Ectodermal cell (in vitro differentiated cells): ENCODE data around the gene TSPAN5. TPM values are rescaled to one million over a fixed set of nuclear protein-coding genes. Genes with fewer than 3 reads are reported as not detected.
A peak's percentile ranks its signal among the peaks of the same experiment; 100 is the strongest.
"Not testable (repeated sequence)": the region's sequence is repeated elsewhere in the genome, so short reads cannot be mapped to it uniquely, and the experiment has no call there.

Experiments used
- H3K27ac ChIP-seq: 2 replicates; pipeline ENCODE4 v1.7.0; 2013; ENCODE audit warnings: mild to moderate bottlenecking, low read depth, low read length; ENCODE audit not compliant: insufficient read depth, poor library complexity, severe bottlenecking
- H3K27me3 ChIP-seq: 2 replicates; pipeline ENCODE4 v1.7.0; 2013; ENCODE audit warnings: mild to moderate bottlenecking, low read length; ENCODE audit not compliant: insufficient read depth, control insufficient read depth, poor library complexity, severe bottlenecking
- H3K36me3 ChIP-seq: one replicate; pipeline ENCODE4 v1.7.0; 2013; ENCODE audit warnings: low read length; ENCODE audit not compliant: control insufficient read depth, insufficient read depth
- H3K4me1 ChIP-seq: one replicate; pipeline ENCODE4 v1.7.0; 2013; ENCODE audit warnings: low read length; ENCODE audit not compliant: control insufficient read depth, insufficient read depth
- H3K4me3 ChIP-seq: 2 replicates; pipeline ENCODE4 v1.7.0; 2013; ENCODE audit warnings: low read depth, low read length, control low read depth; ENCODE audit not compliant: insufficient read depth
- H3K9me3 ChIP-seq: 2 replicates; pipeline ENCODE4 v1.7.0; 2013; ENCODE audit warnings: mild to moderate bottlenecking, low read length, moderate library complexity; ENCODE audit not compliant: control insufficient read depth
- WGBS, 2 experiments: methylation state at CpG; one replicate each; pipeline ENCODE4 v1.1.7; 2013; ENCODE audit warnings: missing lambda C conversion rate in 2 of 2; 5-methylcytosine and 5-hydroxymethylcytosine counted together
- polyA plus RNA-seq, 4 experiments: library from polyadenylated mRNA; stranded (reverse); fragments of 50-300 nt; gene quantifications; one replicate each; pipeline ENCODE4 v1.2.3, GENCODE V29; 2013

Gene TSPAN5
- polyA plus RNA-seq (2013, experiment 1 of 4): 46.8 TPM
- 53.6 TPM for polyA plus RNA-seq (2013, experiment 2 of 4)
- 37.7 TPM for polyA plus RNA-seq (2013, experiment 3 of 4)
- 39.6 TPM for polyA plus RNA-seq (2013, experiment 4 of 4)

DNA sequence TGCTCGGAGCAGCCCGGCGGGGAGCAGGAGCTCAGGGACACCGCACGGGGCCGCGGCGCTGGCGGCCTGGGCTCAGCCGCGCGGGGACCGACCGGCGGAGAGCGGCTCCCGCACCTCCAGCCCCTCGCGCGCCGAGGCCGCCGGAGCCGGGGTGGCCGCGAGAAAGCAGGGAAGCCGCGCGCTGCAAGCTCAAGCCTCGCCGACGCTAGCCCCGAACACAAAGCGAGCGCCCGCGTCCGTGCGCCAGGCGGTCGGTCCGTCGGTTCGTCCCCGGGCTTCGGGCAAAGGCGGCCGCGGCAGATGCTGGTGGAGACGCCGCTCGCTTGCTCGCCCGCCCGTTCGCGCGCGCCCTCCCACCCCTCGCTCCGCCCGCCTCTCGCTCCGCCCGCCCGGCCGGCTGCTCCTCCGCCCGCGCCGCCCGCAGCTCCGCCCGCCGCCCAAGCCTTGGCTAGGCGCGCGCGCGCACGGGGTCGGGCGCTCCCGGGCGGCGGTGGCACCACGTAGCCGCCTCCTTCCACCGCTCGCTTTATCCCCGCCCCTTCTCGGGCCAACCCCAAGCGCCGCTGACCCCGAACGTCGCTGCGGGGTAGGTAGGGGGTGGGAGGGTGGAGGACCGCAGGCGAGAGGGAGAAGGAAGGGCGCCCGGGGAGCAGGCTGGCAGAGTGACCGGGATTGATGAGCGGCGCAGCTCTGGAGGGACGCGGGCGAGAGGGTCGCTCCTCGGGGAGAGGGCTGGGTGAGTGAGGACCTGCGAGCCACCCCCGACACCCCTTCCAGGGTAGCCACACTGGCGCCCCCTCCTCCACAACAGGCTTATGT lies at the start of gene TSPAN5:
Gene TSPAN5, minus strand, starts transcription at position 325 of the 819 bp plus-strand sequence.
- Histone ChIP-seq H3K4me1 (peaks cover 29% of the 10 kb centered on the region), H3K4me3 (peak within 1 kb of the TSS; percentile 48), H3K27ac (peak within 1 kb of the TSS; percentile 48), H3K9me3 (no peaks in the 10 kb centered on the region), H3K36me3 (no peaks in the 10 kb centered on the region), H3K27me3 (peaks cover 13% of the 10 kb centered on the region)
- WGBS, 2 experiments: 0% methylated on average over 113 of the region's 113 CpGs

DNA sequence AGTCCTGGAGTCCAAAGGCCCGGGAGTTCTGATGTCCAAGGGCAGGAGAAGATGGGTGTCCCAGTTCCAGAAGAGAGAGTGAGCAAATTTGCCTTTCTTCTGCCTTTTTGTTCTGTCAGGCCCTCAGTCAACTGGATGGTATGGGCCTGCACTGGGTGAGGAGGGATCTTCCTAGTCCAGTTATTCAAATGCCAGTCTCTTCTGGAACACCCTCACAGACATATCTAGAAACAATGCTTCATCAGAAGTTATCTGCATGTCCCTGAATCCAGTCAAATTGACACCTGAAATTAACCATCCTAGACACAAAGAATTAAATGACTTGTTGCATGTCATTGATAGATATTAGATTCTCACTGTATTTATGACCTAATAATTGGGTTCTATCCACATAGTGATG lies 48.5 kb upstream of the TSPAN5 start:
- Histone ChIP-seq H3K9me3 (no peaks in the 10 kb centered on the region), H3K36me3 (no peaks in the 10 kb centered on the region), H3K27me3 (no peaks in the 10 kb centered on the region), H3K4me3 (no peak overlapping the region), H3K4me1 (no peaks in the 10 kb centered on the region), H3K27ac (no peak overlapping the region)
- WGBS, 2 experiments: 90 to 94% methylated on average over 1 of the region's 1 CpG

DNA sequence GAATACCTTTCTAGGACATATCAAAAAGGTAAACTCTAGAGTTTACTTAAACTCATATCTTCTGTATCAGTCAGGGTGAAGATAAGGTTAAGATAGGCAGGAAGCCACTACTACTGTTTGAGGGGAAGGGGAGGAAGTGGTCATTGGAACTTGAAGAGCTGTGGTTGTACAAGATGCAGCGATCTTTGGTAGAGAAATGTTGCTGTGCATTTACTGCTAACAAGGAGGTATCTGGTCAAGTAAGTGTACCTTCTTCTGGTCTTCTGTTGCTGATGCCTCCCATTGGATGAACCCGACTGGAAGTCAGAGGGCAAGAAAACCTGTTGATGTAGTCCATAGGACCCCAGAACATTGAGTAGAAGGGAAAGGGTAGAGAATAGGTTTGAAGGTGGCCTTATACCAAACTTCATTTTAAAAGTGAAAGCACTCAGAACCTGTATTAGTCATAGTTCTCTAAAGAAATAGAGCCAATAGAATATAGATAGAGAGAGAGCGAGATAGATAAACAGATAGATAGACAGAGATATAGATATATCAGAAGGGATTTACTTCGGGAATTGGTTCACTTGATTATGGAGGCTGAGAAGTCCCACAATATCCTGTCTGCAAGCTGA lies 47.9 kb upstream of the TSPAN5 start:
- 96 to 98% methylated on average over 4 of the region's 4 CpGs for WGBS, 2 experiments
- Histone ChIP-seq H3K4me1 (no peaks in the 10 kb centered on the region), H3K9me3 (no peaks in the 10 kb centered on the region), H3K36me3 (no peaks in the 10 kb centered on the region), H3K27me3 (no peaks in the 10 kb centered on the region), H3K27ac (no peak overlapping the region), H3K4me3 (no peak overlapping the region)

DNA sequence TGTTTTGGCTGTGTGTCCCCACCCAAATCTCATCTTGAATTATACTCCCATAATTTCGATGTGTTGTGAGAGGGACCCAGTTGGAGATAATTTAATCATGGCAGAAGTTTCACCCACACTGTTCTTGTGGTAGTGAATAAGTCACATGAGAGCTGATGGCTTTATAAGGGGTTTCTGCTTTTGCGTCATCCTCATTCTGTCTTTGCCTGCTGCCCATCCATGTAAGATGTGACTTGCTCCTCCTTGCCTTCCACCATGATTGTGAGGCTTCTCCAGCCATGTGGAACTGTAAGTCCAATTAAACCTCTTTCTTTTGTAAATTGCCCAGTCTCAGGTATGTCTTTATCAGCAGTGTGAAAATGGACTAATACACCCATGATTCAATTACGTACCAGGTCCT lies 47.2 kb upstream of the TSPAN5 start:
- H3K4me3 ChIP-seq, H3K27ac ChIP-seq, H3K9me3 ChIP-seq, H3K36me3 ChIP-seq, H3K27me3 ChIP-seq, H3K4me1 ChIP-seq: not testable (repeated sequence)
- 82 to 94% methylated on average over 3 of the region's 3 CpGs for WGBS, 2 experiments

DNA sequence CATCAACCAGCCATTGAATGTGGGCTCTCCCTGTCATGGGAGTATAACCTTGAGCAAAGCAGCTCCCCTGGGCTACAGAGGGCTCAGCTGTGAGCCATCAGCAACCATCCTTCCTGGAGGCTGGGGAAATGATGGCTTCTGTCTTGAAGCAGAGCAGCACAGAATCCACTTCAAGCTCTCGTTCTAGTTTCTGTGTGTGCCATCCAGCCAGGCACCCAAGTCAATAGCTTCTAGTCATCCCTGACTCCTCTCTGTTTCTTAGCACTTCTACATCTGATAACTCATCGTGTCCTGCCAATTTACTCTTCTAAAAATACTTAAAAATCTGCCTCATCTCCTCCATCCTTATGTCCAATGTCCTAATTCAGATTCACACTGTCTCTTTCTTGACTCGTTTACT lies 42.2 kb upstream of the TSPAN5 start:
- no peaks in the 10 kb centered on the region for H3K4me1 ChIP-seq
- H3K36me3 ChIP-seq: no peaks in the 10 kb centered on the region
- H3K4me3 ChIP-seq: no peak overlapping the region
- WGBS, 2 experiments: 92 to 94% methylated on average over 3 of the region's 3 CpGs
- no peak overlapping the region for H3K27ac ChIP-seq
- no peaks in the 10 kb centered on the region for H3K9me3 ChIP-seq
- H3K27me3 ChIP-seq: no peaks in the 10 kb centered on the region

DNA sequence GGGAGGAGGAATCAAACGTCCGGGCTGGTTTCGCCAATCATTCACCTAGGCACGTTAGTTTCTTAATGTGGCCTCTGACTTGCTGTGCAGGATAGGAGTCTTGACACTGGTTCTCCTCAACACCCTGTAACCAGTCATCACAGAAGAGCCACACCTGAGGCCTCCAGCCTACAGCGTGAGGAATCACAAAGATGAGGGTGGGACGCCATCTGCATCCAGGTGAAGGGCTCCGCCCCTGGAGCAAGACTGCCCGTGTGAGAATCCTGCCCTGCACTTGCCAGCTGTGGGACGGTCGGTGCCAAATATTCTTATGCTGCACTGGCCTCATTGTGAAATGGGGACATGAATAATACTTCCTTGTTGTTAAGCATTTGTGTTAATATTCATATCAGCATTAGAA lies 35.7 kb upstream of the TSPAN5 start:
- H3K4me1 ChIP-seq: no peaks in the 10 kb centered on the region
- H3K27me3 ChIP-seq: no peaks in the 10 kb centered on the region
- WGBS, 2 experiments: 93 to 95% methylated on average over 10 of the region's 10 CpGs
- no peaks in the 10 kb centered on the region for H3K9me3 ChIP-seq
- no peak overlapping the region for H3K4me3 ChIP-seq
- no peaks in the 10 kb centered on the region for H3K36me3 ChIP-seq
- no peak overlapping the region for H3K27ac ChIP-seq

DNA sequence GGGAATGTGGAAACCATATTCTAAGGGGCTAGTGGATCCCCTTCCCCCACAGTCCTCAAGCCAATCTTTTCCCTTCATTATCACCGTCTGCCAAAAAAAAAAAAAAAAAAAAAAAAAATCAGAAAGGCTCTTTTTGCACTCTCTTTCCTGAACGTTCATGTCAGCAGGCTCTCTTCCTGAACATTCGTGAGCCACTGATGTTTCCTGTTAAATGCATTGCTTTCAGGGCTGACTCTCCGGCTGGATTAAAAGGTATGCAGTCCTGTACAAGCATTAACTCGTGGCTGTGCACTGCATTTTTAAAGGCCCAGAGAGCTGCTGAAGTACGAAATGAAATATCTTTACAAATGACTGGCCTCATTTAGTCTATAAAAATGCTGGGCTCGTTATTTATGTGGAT lies 34.0 kb upstream of the TSPAN5 start:
- no peak overlapping the region for H3K4me3 ChIP-seq
- no peaks in the 10 kb centered on the region for H3K27me3 ChIP-seq
- H3K4me1 ChIP-seq: no peaks in the 10 kb centered on the region
- H3K36me3 ChIP-seq: no peaks in the 10 kb centered on the region
- no peak overlapping the region for H3K27ac ChIP-seq
- H3K9me3 ChIP-seq: no peaks in the 10 kb centered on the region
- WGBS, 2 experiments: 91% methylated on average over 6 to 7 of the region's 7 CpGs

DNA sequence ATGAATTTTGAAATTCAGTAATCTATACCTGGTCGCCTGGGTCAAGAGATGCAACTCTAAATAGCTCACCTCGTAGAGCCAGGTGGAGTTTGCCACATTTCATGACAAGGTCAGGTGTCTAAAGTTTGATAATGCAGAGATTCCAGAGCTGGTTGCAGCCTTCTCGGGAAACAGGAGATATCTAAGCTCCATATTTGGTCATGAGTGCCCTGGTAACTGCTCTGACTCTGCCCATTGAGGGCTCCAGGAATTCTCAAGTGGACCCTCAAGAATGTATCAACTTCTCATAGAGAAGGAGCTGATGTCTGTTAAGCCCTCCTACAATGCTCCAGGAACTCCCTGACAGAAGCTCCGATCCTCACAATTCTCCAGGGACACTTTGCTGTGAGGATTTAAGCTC lies 33.2 kb upstream of the TSPAN5 start:
- Histone ChIP-seq H3K9me3 (no peaks in the 10 kb centered on the region), H3K36me3 (no peaks in the 10 kb centered on the region), H3K27ac (no peak overlapping the region), H3K27me3 (no peaks in the 10 kb centered on the region), H3K4me3 (no peak overlapping the region), H3K4me1 (no peaks in the 10 kb centered on the region)
- 94 to 97% methylated on average over 4 of the region's 4 CpGs for WGBS, 2 experiments

DNA sequence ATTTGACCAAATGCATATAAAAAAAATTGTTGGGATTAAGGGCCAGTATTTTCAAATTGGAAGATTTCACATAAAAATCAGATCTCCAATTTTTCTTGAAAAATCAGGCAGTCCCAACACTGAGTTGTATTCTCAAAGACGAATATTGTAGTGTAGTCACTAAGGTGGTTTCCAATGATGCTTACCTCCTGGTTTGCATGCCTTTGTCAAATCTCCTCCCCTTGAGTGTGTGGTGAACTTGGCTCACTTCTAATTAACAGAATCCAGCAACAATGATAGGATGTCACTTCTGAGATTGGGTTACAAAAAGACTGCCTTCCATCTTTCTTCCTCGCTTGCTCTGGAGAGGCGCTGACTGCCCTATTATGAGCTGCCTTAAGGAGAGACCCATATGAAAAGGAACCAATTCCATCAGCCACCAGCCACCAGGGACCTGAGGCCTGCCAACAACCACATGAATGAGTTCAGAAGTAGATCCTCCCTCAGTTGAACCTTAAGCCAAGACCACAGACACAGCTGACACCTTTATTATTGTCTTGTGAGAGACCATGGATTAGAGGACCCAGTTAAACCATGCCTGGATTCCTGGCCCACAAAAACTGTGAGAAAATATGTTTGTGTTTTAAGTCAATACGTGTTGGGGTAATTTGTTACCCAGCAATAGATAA lies 31.2 kb upstream of the TSPAN5 start:
- H3K27ac ChIP-seq: no peak overlapping the region
- H3K36me3 ChIP-seq: no peaks in the 10 kb centered on the region
- H3K4me3 ChIP-seq: no peak overlapping the region
- H3K27me3 ChIP-seq: no peaks in the 10 kb centered on the region
- no peaks in the 10 kb centered on the region for H3K9me3 ChIP-seq
- no peaks in the 10 kb centered on the region for H3K4me1 ChIP-seq
- WGBS, 2 experiments: 94 to 96% methylated on average over 4 of the region's 4 CpGs
